Measurements from ENCODE around the gene MROH2A.

The MROH2A gene

DNA sequence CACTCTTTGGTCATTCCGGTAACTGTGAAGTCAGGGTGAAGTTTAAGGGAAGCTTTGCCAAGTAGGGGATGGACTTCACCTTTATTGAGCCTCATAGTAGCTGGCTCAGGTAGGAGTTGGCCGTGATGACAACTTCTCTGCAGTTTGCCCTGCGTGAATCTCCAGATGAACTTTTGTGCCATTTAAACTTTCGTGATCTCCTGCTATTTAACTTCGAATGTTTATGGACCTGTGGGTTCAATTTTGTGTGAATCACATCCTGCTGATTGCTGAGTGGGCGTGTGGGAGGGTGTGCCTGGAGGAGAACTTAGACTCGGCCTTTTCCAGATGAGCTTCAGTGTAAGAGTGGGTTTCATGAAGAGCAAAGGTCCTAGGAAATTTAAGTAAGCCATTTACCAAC lies 13.9 kb upstream of the MROH2A start:
- Histone ChIP-seq H3K9me3 (ENCODE audit: control insufficient read depth, low read length) (no peaks in the 10 kb centered on the region), H3K36me3 (ENCODE audit: control insufficient read depth, insufficient read depth, low read length) (no peaks in the 10 kb centered on the region), H3K27ac (ENCODE audit: insufficient read depth, low read length, poor library complexity, severe bottlenecking) (no peak overlapping the region), H3K27me3 (replicated peaks; ENCODE audit: control insufficient read depth, insufficient read depth, low read length, poor library complexity, severe bottlenecking) (no peaks in the 10 kb centered on the region), H3K4me3 (ENCODE audit: insufficient read depth, low read depth, low read length, poor library complexity, severe bottlenecking) (no peak overlapping the region), H3K4me1 (ENCODE audit: control insufficient read depth, insufficient read depth, low read length, poor library complexity, severe bottlenecking) (no peaks in the 10 kb centered on the region)
- DNase-seq = no peak

DNA sequence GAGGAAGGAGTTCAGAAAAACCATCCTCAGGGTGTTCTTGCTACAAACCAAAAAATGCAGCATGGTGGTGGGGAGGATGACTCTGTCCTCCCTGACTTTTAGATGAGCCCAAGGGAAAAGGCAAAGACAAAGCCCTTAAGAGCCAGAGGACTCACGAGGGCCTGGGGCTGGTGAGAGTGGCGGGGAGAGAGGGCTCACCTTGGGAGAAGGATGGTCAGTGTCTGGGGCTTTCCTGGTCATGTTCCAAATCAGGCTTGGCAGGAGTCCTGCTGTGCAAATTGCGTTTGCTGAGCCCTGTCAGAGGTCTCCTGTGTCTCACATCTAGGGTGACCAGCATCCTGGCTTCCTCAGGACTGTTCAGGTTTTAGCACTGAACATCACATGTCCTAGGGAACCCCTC lies 13.4 kb upstream of the MROH2A start:
- DNase-seq = no peak
- no peak overlapping the region for H3K4me3 ChIP-seq (ENCODE audit: insufficient read depth, low read depth, low read length, poor library complexity, severe bottlenecking)
- H3K9me3 ChIP-seq (ENCODE audit: control insufficient read depth, low read length) = no peaks in the 10 kb centered on the region
- no peak overlapping the region for H3K27ac ChIP-seq (ENCODE audit: insufficient read depth, low read length, poor library complexity, severe bottlenecking)
- no peaks in the 10 kb centered on the region for H3K4me1 ChIP-seq (ENCODE audit: control insufficient read depth, insufficient read depth, low read length, poor library complexity, severe bottlenecking)
- no peaks in the 10 kb centered on the region for H3K36me3 ChIP-seq (ENCODE audit: control insufficient read depth, insufficient read depth, low read length)
- no peaks in the 10 kb centered on the region for H3K27me3 ChIP-seq (replicated peaks; ENCODE audit: control insufficient read depth, insufficient read depth, low read length, poor library complexity, severe bottlenecking)

DNA sequence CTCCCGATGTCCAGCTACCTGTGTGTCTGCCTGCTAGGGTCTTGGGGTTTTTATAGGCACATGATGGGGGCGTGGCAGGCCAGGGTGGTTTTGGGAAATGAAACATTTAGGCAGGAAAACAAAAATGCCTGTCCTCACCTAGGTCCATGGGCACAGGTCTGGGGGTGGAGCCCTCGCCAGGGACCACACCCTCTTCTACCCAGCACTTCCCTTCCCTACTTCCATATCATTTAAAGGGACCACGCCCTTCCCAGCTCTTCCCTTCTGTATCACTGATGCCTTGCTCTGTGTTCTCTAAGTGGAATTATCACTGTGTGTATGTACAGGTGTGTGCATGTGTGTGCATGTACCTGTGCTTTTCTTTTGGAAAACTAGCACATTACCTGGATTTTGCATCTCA lies 11.7 kb upstream of the MROH2A start:
- no peak for DNase-seq
- no peaks in the 10 kb centered on the region for H3K9me3 ChIP-seq (ENCODE audit: control insufficient read depth, low read length)
- no peaks in the 10 kb centered on the region for H3K27me3 ChIP-seq (replicated peaks; ENCODE audit: control insufficient read depth, insufficient read depth, low read length, poor library complexity, severe bottlenecking)
- H3K4me1 ChIP-seq (ENCODE audit: control insufficient read depth, insufficient read depth, low read length, poor library complexity, severe bottlenecking) = no peaks in the 10 kb centered on the region
- no peaks in the 10 kb centered on the region for H3K36me3 ChIP-seq (ENCODE audit: control insufficient read depth, insufficient read depth, low read length)
- H3K4me3 ChIP-seq (ENCODE audit: insufficient read depth, low read depth, low read length, poor library complexity, severe bottlenecking) = no peak overlapping the region
- no peak overlapping the region for H3K27ac ChIP-seq (ENCODE audit: insufficient read depth, low read length, poor library complexity, severe bottlenecking)

DNA sequence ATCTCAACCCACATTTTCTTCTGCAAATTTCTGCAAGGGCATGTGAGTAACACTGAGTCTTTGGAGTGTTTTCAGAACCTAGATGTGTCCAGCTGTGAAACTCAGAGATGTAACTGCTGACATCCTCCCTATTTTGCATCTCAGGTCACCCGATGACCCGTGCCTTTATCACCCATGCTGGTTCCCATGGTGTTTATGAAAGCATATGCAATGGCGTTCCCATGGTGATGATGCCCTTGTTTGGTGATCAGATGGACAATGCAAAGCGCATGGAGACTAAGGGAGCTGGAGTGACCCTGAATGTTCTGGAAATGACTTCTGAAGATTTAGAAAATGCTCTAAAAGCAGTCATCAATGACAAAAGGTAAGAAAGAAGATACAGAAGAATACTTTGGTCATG lies 10.1 kb upstream of the MROH2A start:
- no peak overlapping the region for H3K27ac ChIP-seq (ENCODE audit: insufficient read depth, low read length, poor library complexity, severe bottlenecking)
- H3K4me1 ChIP-seq (ENCODE audit: control insufficient read depth, insufficient read depth, low read length, poor library complexity, severe bottlenecking) = no peaks in the 10 kb centered on the region
- DNase-seq = no peak
- H3K4me3 ChIP-seq (ENCODE audit: insufficient read depth, low read depth, low read length, poor library complexity, severe bottlenecking) = no peak overlapping the region
- H3K36me3 ChIP-seq (ENCODE audit: control insufficient read depth, insufficient read depth, low read length) = no peaks in the 10 kb centered on the region
- no peaks in the 10 kb centered on the region for H3K9me3 ChIP-seq (ENCODE audit: control insufficient read depth, low read length)
- no peaks in the 10 kb centered on the region for H3K27me3 ChIP-seq (replicated peaks; ENCODE audit: control insufficient read depth, insufficient read depth, low read length, poor library complexity, severe bottlenecking)

DNA sequence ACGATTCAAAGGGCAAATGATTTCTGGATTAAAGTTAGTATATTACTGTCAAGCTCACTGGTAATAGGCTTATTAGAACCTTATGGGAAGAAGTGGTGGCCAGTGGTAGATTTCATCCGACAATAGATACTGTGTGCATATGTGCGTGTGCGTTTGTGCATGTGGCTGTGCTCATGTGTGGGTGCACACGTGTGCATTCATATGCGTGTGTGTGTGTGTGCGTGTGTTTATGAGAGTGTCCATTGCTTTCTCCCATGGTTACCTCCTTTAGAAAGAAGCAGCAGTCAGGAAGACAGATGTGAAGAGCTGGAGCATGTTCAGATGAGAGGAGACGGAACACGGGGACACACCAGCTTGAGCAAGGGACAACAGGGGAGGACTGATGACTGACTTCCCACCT lies 8.9 kb upstream of the MROH2A start:
- no peaks in the 10 kb centered on the region for H3K27me3 ChIP-seq (replicated peaks; ENCODE audit: control insufficient read depth, insufficient read depth, low read length, poor library complexity, severe bottlenecking)
- H3K27ac ChIP-seq (ENCODE audit: insufficient read depth, low read length, poor library complexity, severe bottlenecking) = no peak overlapping the region
- H3K9me3 ChIP-seq (ENCODE audit: control insufficient read depth, low read length) = no peaks in the 10 kb centered on the region
- DNase-seq = no peak
- no peaks in the 10 kb centered on the region for H3K4me1 ChIP-seq (ENCODE audit: control insufficient read depth, insufficient read depth, low read length, poor library complexity, severe bottlenecking)
- no peaks in the 10 kb centered on the region for H3K36me3 ChIP-seq (ENCODE audit: control insufficient read depth, insufficient read depth, low read length)
- H3K4me3 ChIP-seq (ENCODE audit: insufficient read depth, low read depth, low read length, poor library complexity, severe bottlenecking) = no peak overlapping the region

DNA sequence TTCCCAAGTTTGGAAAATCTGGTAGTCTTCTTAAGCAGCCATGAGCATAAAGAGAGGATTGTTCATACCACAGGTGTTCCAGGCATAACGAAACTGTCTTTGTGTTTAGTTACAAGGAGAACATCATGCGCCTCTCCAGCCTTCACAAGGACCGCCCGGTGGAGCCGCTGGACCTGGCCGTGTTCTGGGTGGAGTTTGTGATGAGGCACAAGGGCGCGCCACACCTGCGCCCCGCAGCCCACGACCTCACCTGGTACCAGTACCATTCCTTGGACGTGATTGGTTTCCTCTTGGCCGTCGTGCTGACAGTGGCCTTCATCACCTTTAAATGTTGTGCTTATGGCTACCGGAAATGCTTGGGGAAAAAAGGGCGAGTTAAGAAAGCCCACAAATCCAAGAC lies 6.0 kb upstream of the MROH2A start:
- H3K27ac ChIP-seq (ENCODE audit: insufficient read depth, low read length, poor library complexity, severe bottlenecking) = no peak overlapping the region
- H3K27me3 ChIP-seq (replicated peaks; ENCODE audit: control insufficient read depth, insufficient read depth, low read length, poor library complexity, severe bottlenecking) = no peaks in the 10 kb centered on the region
- H3K4me3 ChIP-seq (ENCODE audit: insufficient read depth, low read depth, low read length, poor library complexity, severe bottlenecking) = no peak overlapping the region
- no peak for DNase-seq
- no peaks in the 10 kb centered on the region for H3K36me3 ChIP-seq (ENCODE audit: control insufficient read depth, insufficient read depth, low read length)
- no peaks in the 10 kb centered on the region for H3K4me1 ChIP-seq (ENCODE audit: control insufficient read depth, insufficient read depth, low read length, poor library complexity, severe bottlenecking)
- peaks cover 3% of the 10 kb centered on the region for H3K9me3 ChIP-seq (ENCODE audit: control insufficient read depth, low read length)

DNA sequence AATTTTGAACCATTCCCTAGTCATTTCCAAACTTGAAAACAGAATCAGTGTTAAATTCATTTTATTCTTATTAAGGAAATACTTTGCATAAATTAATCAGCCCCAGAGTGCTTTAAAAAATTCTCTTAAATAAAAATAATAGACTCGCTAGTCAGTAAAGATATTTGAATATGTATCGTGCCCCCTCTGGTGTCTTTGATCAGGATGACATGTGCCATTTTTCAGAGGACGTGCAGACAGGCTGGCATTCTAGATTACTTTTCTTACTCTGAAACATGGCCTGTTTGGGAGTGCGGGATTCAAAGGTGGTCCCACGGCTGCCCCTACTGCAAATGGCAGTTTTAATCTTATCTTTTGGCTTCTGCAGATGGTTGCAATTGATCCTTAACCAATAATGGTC lies 5.5 kb upstream of the MROH2A start:
- no peak overlapping the region for H3K4me3 ChIP-seq (ENCODE audit: insufficient read depth, low read depth, low read length, poor library complexity, severe bottlenecking)
- DNase-seq = no peak
- peaks cover 3% of the 10 kb centered on the region for H3K9me3 ChIP-seq (ENCODE audit: control insufficient read depth, low read length)
- no peaks in the 10 kb centered on the region for H3K27me3 ChIP-seq (replicated peaks; ENCODE audit: control insufficient read depth, insufficient read depth, low read length, poor library complexity, severe bottlenecking)
- H3K4me1 ChIP-seq (ENCODE audit: control insufficient read depth, insufficient read depth, low read length, poor library complexity, severe bottlenecking) = no peaks in the 10 kb centered on the region
- H3K36me3 ChIP-seq (ENCODE audit: control insufficient read depth, insufficient read depth, low read length) = no peaks in the 10 kb centered on the region
- no peak overlapping the region for H3K27ac ChIP-seq (ENCODE audit: insufficient read depth, low read length, poor library complexity, severe bottlenecking)

DNA sequence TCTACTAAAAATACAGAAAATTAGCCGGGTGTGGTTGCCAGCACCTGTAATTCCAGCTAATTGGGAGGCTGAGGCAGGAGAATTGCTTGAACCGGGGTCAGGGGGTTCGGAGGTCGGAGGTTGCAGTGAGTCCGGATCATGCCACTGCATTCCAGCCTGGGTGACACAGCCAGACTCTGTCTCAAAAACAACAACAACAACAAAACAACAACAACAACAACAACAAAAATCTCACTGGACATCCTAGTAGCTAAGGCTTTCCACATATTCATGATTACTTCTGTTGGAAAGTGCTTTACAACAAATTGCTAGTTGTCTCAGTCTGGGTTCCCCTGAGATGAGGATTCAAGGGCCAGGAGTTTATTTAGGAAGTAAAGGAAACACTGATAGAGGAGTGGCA lies 4.3 kb upstream of the MROH2A start:
- no peak overlapping the region for H3K27ac ChIP-seq (ENCODE audit: insufficient read depth, low read length, poor library complexity, severe bottlenecking)
- no peaks in the 10 kb centered on the region for H3K36me3 ChIP-seq (ENCODE audit: control insufficient read depth, insufficient read depth, low read length)
- no peak overlapping the region for H3K4me3 ChIP-seq (ENCODE audit: insufficient read depth, low read depth, low read length, poor library complexity, severe bottlenecking)
- no peak for DNase-seq
- peaks cover 3% of the 10 kb centered on the region for H3K9me3 ChIP-seq (ENCODE audit: control insufficient read depth, low read length)
- no peaks in the 10 kb centered on the region for H3K4me1 ChIP-seq (ENCODE audit: control insufficient read depth, insufficient read depth, low read length, poor library complexity, severe bottlenecking)
- H3K27me3 ChIP-seq (replicated peaks; ENCODE audit: control insufficient read depth, insufficient read depth, low read length, poor library complexity, severe bottlenecking) = no peaks in the 10 kb centered on the region

DNA sequence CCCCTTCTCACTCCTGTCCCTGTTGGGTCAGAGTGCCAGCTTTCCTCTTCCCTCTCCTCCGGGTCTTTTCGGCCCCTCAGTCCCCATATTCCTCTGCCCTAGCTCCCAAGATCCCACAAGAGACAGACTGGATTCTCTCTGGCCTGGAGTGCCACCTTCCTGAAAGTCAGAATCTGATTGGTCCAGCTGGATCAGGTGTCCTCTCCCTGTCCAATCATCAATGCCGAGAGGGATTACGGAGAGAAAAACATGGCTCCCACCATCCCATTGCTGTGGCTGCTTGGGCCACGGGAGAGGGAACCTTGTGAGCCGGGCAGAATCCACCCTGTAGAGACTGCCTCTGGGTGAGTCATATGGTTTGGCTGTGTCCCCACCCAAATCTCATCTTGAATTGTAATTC lies 2.7 kb upstream of the MROH2A start:
- no peak overlapping the region for H3K4me3 ChIP-seq (ENCODE audit: insufficient read depth, low read depth, low read length, poor library complexity, severe bottlenecking)
- no peak for DNase-seq
- H3K9me3 ChIP-seq (ENCODE audit: control insufficient read depth, low read length) = peaks cover 3% of the 10 kb centered on the region
- no peak overlapping the region for H3K27ac ChIP-seq (ENCODE audit: insufficient read depth, low read length, poor library complexity, severe bottlenecking)
- no peaks in the 10 kb centered on the region for H3K36me3 ChIP-seq (ENCODE audit: control insufficient read depth, insufficient read depth, low read length)
- no peaks in the 10 kb centered on the region for H3K27me3 ChIP-seq (replicated peaks; ENCODE audit: control insufficient read depth, insufficient read depth, low read length, poor library complexity, severe bottlenecking)
- H3K4me1 ChIP-seq (ENCODE audit: control insufficient read depth, insufficient read depth, low read length, poor library complexity, severe bottlenecking) = no peaks in the 10 kb centered on the region

DNA sequence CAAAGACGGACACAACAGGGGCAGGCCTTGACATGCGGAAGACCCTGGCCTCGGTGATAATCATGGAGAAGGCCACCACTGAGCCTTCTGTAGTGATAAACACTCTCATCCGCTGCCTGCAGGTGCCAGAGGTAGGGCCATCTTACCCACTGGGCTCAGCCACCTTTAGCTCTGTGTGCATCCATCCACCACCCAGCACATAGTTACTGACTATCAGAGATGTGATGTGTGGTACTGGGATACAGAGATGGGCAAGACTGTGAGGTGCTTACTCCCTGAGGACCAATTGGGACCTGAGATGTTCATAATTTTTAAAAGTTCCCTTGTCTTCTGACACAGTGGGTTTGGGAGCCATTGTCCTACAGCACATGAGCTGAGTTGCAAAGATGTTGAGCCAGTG lies 1.6 kb downstream of the MROH2A start:
- Histone ChIP-seq H3K36me3 (ENCODE audit: control insufficient read depth, insufficient read depth, low read length) (no peaks in the 10 kb centered on the region), H3K27me3 (replicated peaks; ENCODE audit: control insufficient read depth, insufficient read depth, low read length, poor library complexity, severe bottlenecking) (no peaks in the 10 kb centered on the region), H3K4me3 (ENCODE audit: insufficient read depth, low read depth, low read length, poor library complexity, severe bottlenecking) (no peak overlapping the region), H3K9me3 (ENCODE audit: control insufficient read depth, low read length) (peaks cover 3% of the 10 kb centered on the region), H3K27ac (ENCODE audit: insufficient read depth, low read length, poor library complexity, severe bottlenecking) (no peak overlapping the region), H3K4me1 (ENCODE audit: control insufficient read depth, insufficient read depth, low read length, poor library complexity, severe bottlenecking) (no peaks in the 10 kb centered on the region)
- no peak for DNase-seq

DNA sequence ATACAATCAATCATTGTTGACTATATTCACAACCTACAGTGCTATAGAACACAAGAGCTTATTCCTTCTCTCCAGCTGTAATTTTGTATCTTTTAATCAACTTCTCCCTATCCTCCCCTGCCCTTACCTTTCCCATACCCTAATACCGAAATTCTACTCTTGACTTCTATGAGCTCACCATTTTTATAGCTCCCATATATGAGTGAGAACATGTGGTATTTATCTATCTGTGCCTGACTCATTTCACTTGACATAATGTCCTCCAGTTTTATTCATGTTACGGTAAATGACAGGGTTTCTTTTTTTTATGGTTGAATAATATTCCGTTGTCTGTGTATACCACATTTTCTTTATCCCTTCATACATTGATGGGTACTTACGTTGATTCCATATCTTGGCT lies 2.6 kb downstream of the MROH2A start:
- Histone ChIP-seq H3K4me1 (ENCODE audit: control insufficient read depth, insufficient read depth, low read length, poor library complexity, severe bottlenecking) (no peaks in the 10 kb centered on the region), H3K9me3 (ENCODE audit: control insufficient read depth, low read length) (no peaks in the 10 kb centered on the region), H3K36me3 (ENCODE audit: control insufficient read depth, insufficient read depth, low read length) (no peaks in the 10 kb centered on the region), H3K27me3 (replicated peaks; ENCODE audit: control insufficient read depth, insufficient read depth, low read length, poor library complexity, severe bottlenecking) (no peaks in the 10 kb centered on the region), H3K27ac (ENCODE audit: insufficient read depth, low read length, poor library complexity, severe bottlenecking) (no peak overlapping the region), H3K4me3 (ENCODE audit: insufficient read depth, low read depth, low read length, poor library complexity, severe bottlenecking) (no peak overlapping the region)
- DNase-seq = no peak

Measured in effector memory CD4-positive, alpha-beta T cell (primary cell).